DND-41 (cell line): ENCODE measurements around the gene SERPINB2.

Experiments
- CTCF ChIP-seq: IDR thresholded peaks from 2 replicates; pipeline ENCODE4 v1.5.1; 2012; ENCODE audit warnings: borderline replicate concordance, low read length, moderate library complexity, mild to moderate bottlenecking; ENCODE audit not compliant: poor library complexity, severe bottlenecking; ENCODE audit errors: extremely low read depth
- EZH2 ChIP-seq: IDR thresholded peaks from 3 replicates; pipeline ENCODE4 v1.6.1; 2012; ENCODE audit warnings: borderline replicate concordance, low read depth, mild to moderate bottlenecking, moderate library complexity, low read length, inconsistent platforms; ENCODE audit not compliant: severe bottlenecking

- TF ChIP-seq CTCF (no peak), EZH2 (no peak)
Observed at GRCh38 chr18:63894106-63894772, 6.7 kb downstream of the SERPINB2 start.
